Limb (tissue), 2 donors: ENCODE data around the gene ZNF792.
A peak's percentile ranks its signal among the peaks of the same experiment; 100 is the strongest.
"Not testable (repeated sequence)": the region's sequence is repeated elsewhere in the genome, so short reads cannot be mapped to it uniquely, and the experiment has no call there.

Experiments
- DNase-seq, 2 donors: peaks; one replicate each; pipeline ENCODE4 v3.0.0-alpha.2; 2016; ENCODE audit errors: extremely low spot score in 2 of 2

Gene ZNF792

DNA sequence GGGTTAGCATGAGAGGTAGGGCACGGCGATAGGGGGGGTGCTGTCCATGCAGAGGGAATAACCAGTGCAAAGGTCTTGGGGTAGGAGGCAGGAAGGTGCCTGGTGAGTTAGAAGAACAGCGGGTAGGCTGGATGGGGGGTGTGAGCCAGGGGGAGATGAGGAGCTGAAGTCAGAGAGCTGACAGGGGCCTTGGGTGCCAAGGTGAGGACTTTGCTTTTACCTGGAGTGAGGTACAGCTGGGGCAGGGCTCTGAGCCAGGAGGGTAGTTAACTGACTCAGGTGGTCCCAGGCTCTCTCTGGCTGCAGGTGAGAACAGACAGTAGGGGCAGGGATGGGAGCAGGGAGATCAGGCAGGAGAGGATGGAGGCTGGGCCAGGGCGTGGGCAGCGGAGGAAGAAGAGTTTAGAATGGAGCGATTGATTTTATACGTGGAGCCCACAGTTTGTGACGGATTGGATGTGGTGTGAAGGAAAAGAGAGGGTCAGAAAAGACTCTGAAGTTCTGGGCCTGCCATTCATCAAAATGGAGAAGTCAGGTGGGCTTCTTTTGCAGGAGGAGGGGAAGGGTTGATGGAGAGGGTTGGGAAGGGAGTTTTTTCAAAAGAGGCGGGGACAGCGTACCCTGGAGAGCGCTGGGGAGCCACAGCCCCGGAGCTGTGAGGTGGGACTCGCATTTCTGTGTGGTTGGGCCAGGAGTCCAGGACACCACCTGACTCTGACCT is 34.9 kb upstream of the ZNF792 start:
- DNase-seq: no peak

DNA sequence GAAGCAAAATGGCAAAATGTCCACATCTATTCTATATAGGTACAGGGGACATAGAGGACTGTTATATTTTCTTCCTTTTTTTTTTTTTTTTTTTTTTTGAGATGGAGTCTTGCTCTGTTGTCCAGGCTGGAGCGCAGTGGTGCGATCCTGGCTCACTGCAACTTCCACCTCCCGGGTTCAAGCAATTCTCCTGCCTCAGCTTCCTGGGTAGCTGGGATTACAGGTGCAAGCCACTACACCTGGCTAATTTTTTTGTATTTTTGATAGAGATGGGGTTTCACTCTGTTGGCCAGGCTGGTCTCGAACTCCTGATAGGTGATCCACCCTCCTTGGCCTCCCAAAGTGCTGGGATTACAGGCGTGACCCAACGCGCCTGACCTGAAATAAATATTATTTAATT is 34.2 kb upstream of the ZNF792 start:
- not testable (repeated sequence) for DNase-seq

DNA sequence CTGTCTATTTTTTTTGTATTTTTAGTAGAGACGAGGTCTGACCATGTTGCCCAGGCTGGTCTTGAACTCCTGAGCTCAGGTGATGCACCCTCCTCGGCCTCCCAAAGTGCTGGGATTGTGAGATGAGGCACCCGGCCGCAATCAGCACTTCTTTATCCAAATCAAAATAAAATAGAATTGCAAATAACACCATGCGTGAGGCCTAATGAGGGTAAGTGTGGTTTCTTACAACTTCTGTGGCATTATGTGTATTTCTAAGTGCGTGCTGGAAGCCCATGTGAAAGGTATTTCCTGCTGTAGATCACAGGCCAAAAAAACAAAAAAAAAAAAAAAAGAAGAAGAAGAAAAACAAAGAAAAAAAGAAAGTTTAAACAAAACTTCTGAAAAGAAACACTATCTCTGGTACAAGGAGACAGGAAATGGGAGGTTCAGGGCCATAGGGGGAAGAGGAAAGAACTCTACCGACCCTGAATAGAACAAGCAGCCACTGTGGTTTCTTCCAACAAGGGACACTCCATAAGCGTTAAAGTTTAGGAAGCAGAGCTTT is 33.1 kb upstream of the ZNF792 start:
- no peak for DNase-seq

DNA sequence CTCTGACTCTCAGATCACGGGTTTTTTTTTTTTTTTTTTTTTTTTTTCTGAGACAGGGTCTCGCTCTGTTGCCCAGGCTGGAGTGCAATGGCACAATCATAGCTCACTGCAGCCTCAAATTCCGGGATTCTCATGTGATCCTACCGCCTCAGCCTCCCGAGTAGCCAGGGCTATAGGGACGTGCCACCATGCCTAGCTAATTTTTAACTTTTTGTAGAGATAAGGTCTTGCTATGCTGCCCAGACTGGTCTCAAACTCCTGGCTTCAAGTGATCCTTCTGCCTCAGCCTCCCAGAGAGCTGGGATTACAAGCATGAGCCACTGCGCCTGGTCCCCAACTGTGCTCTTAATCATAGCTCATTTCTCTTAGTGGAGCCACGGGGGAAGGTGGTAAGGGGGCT is 31.5 kb upstream of the ZNF792 start:
- no peak for DNase-seq

DNA sequence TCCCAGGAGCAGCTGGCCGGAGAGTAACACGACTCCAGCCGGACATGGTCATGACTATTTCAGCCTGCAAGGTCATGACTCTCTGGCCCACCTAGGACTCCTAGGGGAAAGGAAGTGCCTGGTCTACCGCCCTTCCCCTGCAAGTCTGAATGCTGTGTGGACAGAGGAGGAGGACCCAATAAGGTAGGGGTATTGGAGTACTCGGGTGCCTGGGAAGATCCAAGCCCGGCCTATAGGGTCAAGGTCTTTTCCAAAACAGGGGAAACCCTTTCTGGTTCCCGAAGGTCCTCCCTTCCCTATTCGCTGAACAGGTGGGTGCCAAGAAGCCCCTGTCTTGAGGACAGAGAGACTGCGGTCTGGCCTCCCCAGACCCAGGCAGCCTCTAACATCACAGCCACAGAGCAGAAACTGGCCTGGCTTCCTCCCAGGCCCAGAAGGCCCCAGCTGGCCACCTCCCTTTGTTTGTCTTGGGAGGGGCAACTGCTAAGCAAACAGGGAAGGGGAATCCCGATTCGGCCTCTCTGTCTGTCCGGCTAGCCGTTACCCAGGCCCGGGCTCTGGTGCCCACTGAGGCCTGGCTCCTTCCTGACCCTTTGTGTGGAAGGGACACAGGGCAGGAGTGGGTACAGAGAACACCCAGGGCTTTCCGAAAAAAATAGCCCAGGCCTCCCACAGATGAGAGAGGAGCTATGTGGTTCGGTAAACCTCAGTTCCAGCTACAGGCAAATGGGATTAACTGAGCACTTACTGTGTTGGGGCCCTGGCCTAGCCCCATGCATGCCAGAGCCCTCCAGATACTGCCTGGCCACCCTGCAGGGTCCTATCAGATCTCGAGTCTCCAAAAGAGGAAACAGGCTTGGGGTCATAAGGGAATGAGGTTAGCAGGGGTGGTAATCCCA is 30.9 kb upstream of the ZNF792 start:
- no peak for DNase-seq

DNA sequence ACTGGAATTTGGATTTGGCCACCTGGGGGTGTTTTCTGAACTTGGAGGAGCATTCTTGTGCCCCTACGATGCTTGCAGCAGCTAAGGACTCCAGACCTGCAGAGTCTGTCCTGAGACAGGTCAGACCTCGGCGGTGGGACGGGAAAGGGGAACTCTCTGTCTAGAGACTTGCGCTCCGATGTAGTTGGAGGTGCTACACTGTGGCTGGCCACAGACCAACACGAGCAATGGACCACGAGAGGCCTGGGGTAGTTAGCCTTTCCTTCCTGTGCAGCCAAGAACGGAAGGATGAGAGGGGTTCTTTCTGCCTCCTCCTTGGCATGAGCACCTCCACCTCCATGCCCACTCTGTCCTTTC is 30.2 kb upstream of the ZNF792 start:
- DNase-seq: no peak

DNA sequence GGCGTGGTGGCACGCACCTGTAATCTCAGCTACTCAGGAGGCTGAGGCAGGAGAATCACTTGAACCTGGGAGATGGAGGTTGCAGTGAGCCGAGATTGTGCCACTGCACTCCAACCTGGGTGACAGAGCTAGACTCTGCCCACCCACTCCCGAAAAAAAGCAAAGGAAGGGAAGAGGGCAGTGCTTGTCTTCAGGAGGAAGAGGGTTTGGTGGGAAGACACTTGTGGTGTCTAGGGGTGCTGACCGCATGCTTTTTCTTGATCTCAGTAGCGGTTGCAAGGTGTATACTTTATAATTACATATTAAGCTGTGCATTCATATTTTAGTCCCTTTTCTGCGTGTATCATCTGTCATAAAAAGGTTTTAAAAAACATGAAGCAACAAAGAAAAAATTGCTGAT is 28.6 kb upstream of the ZNF792 start:
- DNase-seq: not testable (repeated sequence)

DNA sequence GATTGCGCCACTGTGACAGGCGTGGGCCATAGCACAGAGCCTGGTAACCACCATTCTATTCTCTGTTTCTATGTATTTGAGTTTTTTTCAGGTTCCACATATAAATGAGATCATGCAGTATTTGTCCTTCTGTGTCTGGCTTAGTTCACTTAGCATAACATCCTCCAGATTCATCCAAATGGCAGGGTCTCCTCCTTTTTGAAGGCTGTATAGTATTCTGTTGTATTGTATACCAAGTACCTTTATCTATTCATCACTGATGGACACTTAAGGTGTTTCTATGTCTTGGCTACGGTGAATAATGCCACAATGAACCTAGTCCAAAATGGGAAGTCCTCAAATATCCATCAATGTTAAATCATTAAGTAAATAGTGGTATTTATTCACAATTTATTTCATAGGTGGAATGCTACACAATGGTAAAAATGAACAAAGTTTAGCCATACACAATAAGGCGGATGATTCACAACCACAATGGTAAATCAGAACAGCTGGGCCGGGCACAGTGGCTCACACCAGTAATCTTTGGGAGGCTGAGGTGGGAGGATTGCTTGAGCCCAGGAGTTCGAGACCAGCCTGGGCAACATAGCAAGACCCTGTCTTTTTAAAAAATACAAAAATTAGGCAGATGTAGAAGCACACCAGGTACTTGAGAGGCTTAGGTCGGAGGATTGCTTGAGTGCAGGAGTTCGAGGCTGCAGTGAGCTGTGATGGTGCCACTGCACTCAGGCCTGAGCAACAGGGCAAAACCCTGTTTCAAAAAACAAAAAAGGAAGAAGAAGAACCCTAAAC is 27.7 kb upstream of the ZNF792 start:
- no peak for DNase-seq

DNA sequence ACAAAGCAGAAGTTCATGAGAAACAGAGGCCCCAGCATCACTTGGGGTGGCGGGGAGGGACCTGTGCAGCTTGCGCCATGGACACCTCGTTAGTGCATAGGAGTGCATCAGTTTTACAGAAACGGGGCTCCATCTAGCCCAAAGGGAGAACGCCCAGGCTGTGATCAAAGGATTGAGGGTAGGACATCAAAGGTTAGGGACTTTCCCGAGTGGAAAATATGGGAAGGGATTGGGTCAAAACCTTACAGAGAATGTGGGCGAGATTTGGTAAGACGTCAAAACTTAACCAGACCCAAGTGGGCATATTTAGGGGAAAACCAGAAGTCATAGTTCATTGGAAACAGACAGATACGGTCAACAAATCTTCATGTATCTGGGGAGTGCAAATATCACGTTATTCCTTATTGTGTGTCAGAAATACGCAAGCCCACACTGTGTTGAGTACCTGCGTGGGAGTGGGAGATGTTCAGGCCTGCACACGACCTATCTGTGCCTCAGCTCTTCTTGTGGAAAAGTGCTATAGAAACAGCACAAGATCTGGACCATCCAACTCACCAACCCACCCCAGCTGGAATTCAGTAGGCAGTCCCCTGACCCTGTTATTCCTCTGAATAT is 26.7 kb upstream of the ZNF792 start:
- no peak for DNase-seq

DNA sequence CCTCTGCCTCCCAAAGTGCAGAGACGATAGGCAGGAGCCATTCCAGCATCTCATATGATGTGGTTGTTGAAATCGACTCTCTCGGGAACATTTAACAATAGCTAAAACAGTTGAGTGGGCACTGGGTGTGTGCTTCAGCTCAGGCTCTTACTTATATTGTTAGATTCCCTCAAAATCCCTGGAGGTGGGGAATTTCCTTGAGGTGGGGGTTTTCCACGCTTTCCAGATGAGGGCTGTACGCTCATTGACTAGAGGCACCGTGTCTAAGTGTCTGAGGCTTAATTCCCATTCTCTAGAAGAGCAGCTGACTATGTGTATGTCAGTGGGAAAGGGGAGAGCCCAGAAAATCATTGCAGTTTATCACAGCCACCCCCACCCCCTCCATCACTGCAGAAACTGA is 25.3 kb upstream of the ZNF792 start:
- no peak for DNase-seq

DNA sequence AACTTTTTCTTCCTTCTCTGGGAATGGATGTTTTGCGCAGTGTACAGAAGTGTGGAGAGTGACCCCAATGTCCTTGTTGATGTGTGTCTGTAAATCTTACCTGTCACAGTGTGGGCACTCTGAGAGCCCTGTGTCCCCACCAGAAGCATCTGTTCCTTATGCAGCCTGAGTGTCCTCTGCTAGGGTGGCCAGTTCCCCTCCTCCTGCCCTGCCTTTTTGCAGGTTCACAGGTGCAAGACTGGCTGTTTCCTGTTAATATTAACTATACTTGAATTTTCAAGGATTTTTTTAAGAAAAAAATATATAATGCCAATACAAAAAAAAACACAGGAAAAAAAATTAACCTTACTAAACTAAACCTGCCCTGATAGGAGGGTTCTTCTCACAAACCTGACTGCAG is 24.1 kb upstream of the ZNF792 start:
- DNase-seq: no peak

DNA sequence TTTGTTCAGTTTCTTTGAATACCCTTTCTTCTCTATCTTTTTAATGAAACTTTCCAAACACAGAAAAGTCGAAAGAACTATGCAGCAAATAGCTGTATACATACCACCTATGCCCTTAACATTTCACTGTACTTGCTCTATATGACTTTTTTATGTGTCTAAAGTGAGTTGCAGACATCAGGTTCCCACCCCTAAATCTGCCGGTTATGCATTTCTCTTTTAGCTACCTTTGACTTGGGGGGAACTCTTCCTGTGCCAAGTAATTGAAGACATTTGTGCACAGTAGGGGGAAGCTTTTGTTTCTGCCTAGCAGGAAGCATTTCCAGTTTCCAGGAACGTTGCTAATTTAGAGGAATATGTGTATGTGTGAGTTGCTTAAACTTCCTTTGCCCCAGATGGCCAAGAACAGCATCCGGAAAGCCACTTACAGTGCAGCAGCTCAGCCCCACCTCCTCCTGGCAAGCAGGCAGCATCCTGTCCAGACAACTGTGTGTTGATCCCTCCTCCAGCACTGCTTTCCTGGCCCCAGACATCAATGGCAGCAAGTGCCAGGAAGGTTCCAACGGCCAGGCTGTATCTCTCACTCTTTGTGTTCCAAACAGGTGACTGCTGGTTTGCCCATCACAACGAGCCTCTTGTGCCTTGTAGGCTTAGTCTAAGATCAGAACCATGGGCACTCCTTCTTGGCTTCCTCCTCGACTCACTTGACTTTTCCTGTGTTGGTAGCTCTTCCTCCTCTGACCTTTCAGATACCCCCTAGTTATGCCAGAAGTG is 21.4 kb upstream of the ZNF792 start:
- peak; percentile 30 to 54 for DNase-seq

DNA sequence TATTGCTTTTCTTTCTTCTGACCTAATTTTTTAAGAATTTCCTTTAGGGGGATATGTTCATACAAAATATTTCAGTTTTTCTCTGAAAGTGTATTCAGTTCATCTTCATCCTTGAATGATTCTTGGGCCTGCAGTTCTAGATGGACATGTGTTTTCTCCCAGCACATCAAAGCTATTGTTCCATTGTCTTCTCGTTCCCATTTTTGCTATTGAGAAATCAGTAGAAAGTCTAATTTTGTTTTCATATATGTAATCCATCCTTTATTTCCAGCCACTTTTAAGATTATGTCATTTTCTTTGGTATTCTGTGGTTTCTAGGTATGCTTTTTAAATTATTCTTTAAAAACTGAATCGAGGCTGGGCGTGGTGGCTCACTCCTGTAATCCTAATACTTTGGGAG is 20.3 kb upstream of the ZNF792 start:
- DNase-seq: no peak

DNA sequence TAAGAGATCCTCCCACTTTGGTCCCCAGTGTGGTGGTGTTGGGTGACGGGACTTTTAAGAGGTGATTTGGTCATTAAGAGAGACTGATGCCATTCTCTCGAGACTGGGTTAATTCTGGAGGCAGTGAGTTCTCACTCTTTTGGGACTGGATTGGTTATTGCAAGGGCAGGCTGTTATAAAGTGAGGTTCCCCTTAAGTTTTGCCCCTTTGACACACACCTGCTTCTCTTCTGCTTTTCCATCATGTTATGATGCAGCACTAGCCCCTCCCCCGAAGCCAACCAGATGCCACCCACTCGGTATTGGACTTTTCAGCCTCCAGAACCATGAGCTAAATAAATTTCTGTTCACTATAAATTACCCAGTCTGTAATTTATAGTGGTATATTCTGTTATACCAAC is 19.8 kb upstream of the ZNF792 start:
- DNase-seq: no peak

DNA sequence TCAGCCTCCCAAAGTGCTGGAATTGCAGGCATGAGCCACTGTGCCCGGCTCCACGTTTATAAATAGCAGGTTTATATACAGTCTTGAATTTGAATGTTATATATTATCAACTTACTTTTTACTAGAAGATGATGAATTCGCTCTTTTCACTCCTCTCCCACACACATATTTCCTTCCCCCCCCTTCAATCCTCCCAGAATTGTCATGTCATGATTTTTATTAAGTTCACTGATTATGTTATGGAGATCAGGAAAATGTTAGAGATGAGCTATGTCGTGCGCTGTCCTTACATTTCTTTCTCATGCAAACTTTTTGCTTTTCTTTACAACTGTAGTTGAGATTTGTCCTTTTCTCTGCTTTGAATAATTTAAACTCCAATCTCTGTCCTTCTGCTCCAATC is 18.2 kb upstream of the ZNF792 start:
- DNase-seq: no peak

DNA sequence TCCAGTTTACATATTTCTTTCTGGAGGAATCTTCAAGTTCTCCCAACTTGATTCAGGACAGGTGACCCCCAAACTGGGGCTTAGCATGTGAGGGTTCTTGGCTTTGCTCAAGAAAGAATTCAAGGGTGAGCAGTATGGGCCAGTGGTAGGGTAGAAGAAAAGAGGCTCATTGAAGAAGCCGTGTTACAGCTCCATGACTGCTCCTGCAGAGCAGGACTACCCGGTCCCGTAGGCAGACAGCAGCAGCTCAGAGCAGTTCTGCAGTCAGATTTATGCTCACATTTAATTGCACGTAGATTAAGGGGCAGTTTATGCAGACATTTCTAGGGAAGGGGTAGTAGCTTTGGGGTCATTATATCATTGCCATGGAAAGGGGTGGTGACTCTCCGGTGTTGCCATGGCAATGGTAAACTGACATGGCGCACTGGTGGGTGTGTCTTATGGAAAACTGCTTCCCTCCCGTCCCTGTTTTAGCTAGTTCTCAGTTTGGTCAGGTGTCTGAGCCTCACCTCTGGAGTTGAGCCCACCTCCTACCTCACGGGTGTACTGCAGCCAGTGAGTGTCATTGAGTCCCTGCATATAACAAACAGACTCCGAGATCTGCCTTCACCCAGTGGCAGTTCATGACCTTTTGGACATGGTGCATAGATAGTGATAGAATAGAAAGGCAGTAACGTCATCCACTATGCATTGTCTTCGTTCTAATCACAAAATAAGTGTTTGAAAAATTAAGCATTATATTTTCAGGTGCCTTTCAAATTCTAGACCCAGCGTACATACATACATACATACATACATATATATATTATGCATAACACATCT is 16.0 kb upstream of the ZNF792 start:
- no peak for DNase-seq

DNA sequence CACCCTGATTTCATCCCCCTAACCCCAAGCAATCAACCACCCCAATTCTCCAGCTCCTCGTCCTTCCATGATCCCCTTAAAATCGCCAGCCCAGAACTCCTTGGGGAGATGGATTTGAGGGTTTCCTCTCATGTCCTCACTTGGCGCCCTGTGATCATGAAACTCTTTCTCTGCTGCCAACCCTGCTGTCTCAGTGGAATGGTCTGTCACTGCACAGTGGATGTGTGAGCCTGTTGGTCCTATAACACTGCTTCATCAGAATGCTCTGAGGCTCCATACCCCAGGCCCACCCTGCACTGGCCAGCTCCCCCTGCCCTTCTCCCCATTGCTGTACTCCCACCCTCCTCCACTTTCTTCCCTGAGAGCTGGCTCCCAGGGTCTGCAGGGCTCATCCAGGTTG is 12.6 kb upstream of the ZNF792 start:
- no peak for DNase-seq

DNA sequence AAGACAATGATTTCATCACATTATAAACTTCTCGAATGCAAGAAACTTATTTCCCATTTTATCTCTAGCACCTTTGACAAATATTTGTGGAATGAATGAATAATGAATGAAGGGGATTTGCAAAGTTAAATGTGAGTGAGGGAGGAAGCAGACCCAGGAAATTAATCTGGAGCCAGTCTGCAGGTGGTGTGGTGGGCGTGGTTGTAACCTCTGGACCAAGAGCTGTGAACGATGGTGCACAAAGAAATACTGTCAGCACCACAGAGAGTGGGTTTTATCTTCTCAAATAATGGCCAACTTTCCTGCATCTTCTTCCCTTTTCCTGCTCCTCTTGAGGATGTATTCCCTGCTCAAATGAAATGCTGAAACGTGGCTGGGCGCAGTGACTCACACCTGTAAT is 11.0 kb upstream of the ZNF792 start:
- DNase-seq: no peak

DNA sequence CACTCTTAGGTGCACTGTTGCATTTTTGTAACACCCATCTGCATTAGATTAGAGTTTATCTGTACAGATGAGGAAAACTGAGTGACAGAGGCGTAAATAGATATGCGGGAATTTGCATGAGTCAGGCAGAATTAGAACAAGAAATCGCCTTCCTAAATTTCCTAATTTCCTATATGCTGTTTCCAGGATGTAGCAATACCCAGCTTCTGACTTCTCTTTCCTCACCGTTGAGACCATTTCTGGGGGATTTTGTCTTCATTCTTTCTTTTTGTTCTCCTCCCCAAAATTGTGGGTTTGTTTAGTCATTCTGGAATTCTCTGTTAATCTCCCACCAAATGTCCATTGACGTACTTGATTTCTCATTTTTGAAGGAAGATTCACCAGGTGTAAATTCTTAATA is 10.6 kb upstream of the ZNF792 start:
- DNase-seq: no peak

DNA sequence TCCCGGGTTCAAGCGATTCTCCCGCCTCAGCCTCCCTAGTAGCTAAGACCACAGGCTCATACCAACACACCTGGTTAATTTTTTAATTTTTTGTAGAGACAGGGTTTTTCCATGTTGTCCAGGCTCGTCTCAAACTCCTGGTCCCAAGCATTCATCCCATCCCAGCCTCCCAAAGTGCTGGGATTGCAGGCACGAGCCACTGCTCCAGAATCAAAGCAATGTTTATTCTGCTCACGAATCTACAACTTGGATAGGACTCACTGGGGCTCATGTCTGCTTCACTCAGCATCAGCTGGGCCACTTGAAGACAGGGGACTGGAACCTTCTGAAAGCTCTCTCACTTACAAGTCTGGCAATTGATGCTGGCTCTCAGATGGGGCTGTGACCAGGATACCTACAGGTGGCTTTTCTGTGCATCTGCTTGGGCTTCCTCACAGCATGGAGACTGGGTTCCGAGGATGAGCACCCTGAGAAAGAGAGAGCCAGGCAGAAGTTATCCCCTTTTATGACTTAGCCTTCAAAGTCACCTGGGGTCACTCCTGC is 8.2 kb upstream of the ZNF792 start:
- DNase-seq: no peak
